Neural crest cell (in vitro differentiated cells): ENCODE measurements around the gene ADCY3. TPM values are rescaled to one million over a fixed set of nuclear protein-coding genes. Genes with fewer than 3 reads are reported as not detected.

Source experiments
- DNase-seq: peaks from one replicate; pipeline ENCODE4 v3.0.0; 2021; ENCODE audit warnings: low read depth, mixed read lengths, low spot score
- H3K27ac Mint-ChIP-seq: one replicate; pipeline ENCODE4 v1.8.0; 2021; ENCODE audit warnings: mild to moderate bottlenecking, mixed read lengths; ENCODE audit not compliant: unreplicated experiment
- H3K27me3 Mint-ChIP-seq: 2 replicates; pipeline ENCODE4 v1.8.0; 2021; ENCODE audit warnings: low read depth, mild to moderate bottlenecking, mixed read lengths
- H3K36me3 Mint-ChIP-seq: 2 replicates; pipeline ENCODE4 v1.8.0; 2021; ENCODE audit warnings: low read depth, mild to moderate bottlenecking, mixed read lengths
- H3K4me1 Mint-ChIP-seq: 2 replicates; pipeline ENCODE4 v1.8.0; 2021; ENCODE audit warnings: mixed read lengths
- H3K4me3 Mint-ChIP-seq: one replicate; pipeline ENCODE4 v1.8.0; 2021; ENCODE audit warnings: mild to moderate bottlenecking, mixed read lengths
- H3K9me3 Mint-ChIP-seq: 2 replicates; pipeline ENCODE4 v1.8.0; 2021; ENCODE audit warnings: mixed read lengths
- CTCF ChIP-seq: fragments of 200-600 bp; sonication (generic); conservative IDR thresholded peaks from 2 replicates; pipeline ENCODE4 v1.5.0; 2021; ENCODE audit warnings: antibody characterized with exemption, mild to moderate bottlenecking
- total RNA-seq: library from RNA; stranded (reverse); gene quantifications from 2 replicates; pipeline ENCODE4 v1.2.1, GENCODE V29; 2021

The ADCY3 gene
- total RNA-seq, 1 donor from 2014 or later, result 49.2 TPM

- no peak for DNase-seq
- Mint-ChIP-seq H3K27me3 (peaks cover 2% of the 10 kb centered on the region), H3K36me3 (peaks cover 45% of the 10 kb centered on the region), H3K27ac (peak overlapping the region; percentile 58), H3K4me1 (peaks cover 26% of the 10 kb centered on the region), H3K4me3 (peak overlapping the region; percentile 70), H3K9me3 (no peaks in the 10 kb centered on the region)
- TF ChIP-seq CTCF, result no peak
These were observed 99.2 kb downstream of the ADCY3 start for GRCh38 chr2:24820598-24821432.

GRCh38 chr2:24820175-24820513 is 99.9 kb downstream of the ADCY3 start:
- peaks cover 26% of the 10 kb centered on the region for H3K4me1 Mint-ChIP-seq
- TF ChIP-seq CTCF, result no peak
- H3K27ac Mint-ChIP-seq, result no peak overlapping the region
- H3K27me3 Mint-ChIP-seq, result peaks cover 2% of the 10 kb centered on the region
- DNase-seq, result no peak
- H3K4me3 Mint-ChIP-seq, result no peak overlapping the region
- H3K9me3 Mint-ChIP-seq, result no peaks in the 10 kb centered on the region
- H3K36me3 Mint-ChIP-seq, result peaks cover 50% of the 10 kb centered on the region

- Mint-ChIP-seq H3K4me1 (peaks cover 26% of the 10 kb centered on the region), H3K27ac (no peak overlapping the region), H3K4me3 (no peak overlapping the region), H3K36me3 (peaks cover 50% of the 10 kb centered on the region), H3K9me3 (no peaks in the 10 kb centered on the region), H3K27me3 (peaks cover 2% of the 10 kb centered on the region)
- no peak for DNase-seq
- TF ChIP-seq CTCF, result no peak
These were observed 100.4 kb downstream of the ADCY3 start for GRCh38 chr2:24819442-24820174.

- TF ChIP-seq CTCF, result no peak
- Mint-ChIP-seq H3K9me3 (no peaks in the 10 kb centered on the region), H3K27ac (no peak overlapping the region), H3K27me3 (peaks cover 2% of the 10 kb centered on the region), H3K4me1 (peaks cover 26% of the 10 kb centered on the region), H3K4me3 (no peak overlapping the region), H3K36me3 (peaks cover 46% of the 10 kb centered on the region)
- DNase-seq, result no peak
These were observed 101.3 kb downstream of the ADCY3 start for GRCh38 chr2:24818721-24819167.

DNA sequence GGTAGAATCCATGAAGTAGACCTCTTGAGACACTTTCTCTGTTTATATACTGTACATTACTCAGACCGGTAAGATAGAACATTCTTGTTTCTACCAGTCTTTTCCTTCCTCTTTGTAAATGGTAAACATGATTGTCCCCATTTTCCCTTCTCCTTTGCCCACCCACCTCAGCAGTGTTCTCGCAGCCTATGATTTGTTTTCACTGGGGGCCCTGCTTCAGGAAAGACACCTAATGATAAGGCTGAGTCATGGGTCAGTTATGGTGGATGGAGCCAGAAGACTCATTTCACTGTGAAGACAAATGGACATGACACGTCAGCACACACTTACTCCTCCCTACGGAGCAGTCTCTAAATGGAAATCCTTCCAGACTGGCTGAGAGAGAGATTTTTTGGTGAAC is 103.2 kb downstream of the ADCY3 start:
- H3K27me3 Mint-ChIP-seq, result peaks cover 2% of the 10 kb centered on the region
- H3K27ac Mint-ChIP-seq, result peak overlapping the region; percentile 8
- peaks cover 44% of the 10 kb centered on the region for H3K36me3 Mint-ChIP-seq
- H3K9me3 Mint-ChIP-seq, result no peaks in the 10 kb centered on the region
- H3K4me3 Mint-ChIP-seq, result no peak overlapping the region
- DNase-seq, result no peak
- peaks cover 11% of the 10 kb centered on the region for H3K4me1 Mint-ChIP-seq
- TF ChIP-seq CTCF, result no peak
